Body of pancreas (tissue), 4 donors: ENCODE measurements around the gene SEC14L1. TPM values are rescaled to one million over a fixed set of nuclear protein-coding genes. Genes with fewer than 3 reads are reported as not detected.

Experiments
- ATAC-seq: fragments of 150-250 bp; one replicate; pipeline ENCODE4 v1.9.1; 2016
- DNase-seq, 4 donors: peaks; one replicate each; pipeline ENCODE4 v3.0.0-alpha.2; 2019
- H3K27ac ChIP-seq, 4 donors: fragments of 200-600 bp; sonication (generic); 1 replicate in 3 of 4; 2 replicates in 1 of 4; pipeline versions ENCODE4 v1.5.1 to v1.6.1; 2016 to 2019; ENCODE audit warnings: mild to moderate bottlenecking in 1 of 4, mixed read lengths in 1 of 4, moderate library complexity in 1 of 4
- H3K27me3 ChIP-seq, 2 donors: fragments of 200-600 bp; sonication (generic); one replicate each; pipeline ENCODE4 v1.6.0; 2016; ENCODE audit warnings: mild to moderate bottlenecking in 1 of 2
- H3K36me3 ChIP-seq, 2 donors: fragments of 200-600 bp; sonication (generic); replicated peaks in 1 of 2; 2 replicates each; pipeline ENCODE4 v1.5.1; 2016; ENCODE audit warnings: low read depth in 2 of 2; ENCODE audit not compliant: insufficient read depth in 1 of 2
- H3K4me1 ChIP-seq: fragments of 200-600 bp; sonication (generic); one replicate; pipeline ENCODE4 v1.6.0; 2016
- H3K4me3 ChIP-seq, 2 donors: fragments of 200-600 bp; sonication (generic); 1 replicate in 1 of 2; 2 replicates in 1 of 2; pipeline ENCODE4 v1.5.1; 2016 to 2019
- H3K9me3 ChIP-seq, 3 donors: fragments of 200-600 bp; sonication (generic); 1 replicate in 2 of 3; 2 replicates in 1 of 3; pipeline ENCODE4 v1.5.1; 2016
- POLR2A ChIP-seq, 3 donors: fragments of 450-650 bp; IDR thresholded peaks; one replicate each; pipeline ENCODE4 v1.6.1; 2016; ENCODE audit warnings: antibody characterized with exemption in 3 of 3, mild to moderate bottlenecking in 2 of 3
- WGBS, 2 donors: methylation state at CpG; one replicate each; pipeline ENCODE4 v1.1.5; 2017; 5-methylcytosine and 5-hydroxymethylcytosine counted together
- intact Hi-C: fragments of 100-400 bp; cut with DNase I; formaldehyde crosslinking; loops from one replicate; pipeline ENCODE4 v1.15.1; 2023
- total RNA-seq, 2 donors: library from RNA; depleted of rRNA; stranded (reverse); fragments of >200 nt; gene quantifications; one replicate each; pipeline ENCODE4 v1.1.0, GENCODE V29; 2016
- TF ChIP-seq, protein P1 (sequence below), 7 experiments: fragments of 450-650 bp in 4 of 7; fragments of 200-600 bp in 3 of 7; sonication (generic) in 3 of 7; IDR thresholded peaks; one replicate each; pipeline ENCODE4 v1.5.1; 2016 to 2019; ENCODE audit warnings: antibody characterized with exemption in 7 of 7

SEC14L1 gene
- total RNA-seq, 2 donors from 2014 or later = 22.1 to 36.8 TPM

DNA sequence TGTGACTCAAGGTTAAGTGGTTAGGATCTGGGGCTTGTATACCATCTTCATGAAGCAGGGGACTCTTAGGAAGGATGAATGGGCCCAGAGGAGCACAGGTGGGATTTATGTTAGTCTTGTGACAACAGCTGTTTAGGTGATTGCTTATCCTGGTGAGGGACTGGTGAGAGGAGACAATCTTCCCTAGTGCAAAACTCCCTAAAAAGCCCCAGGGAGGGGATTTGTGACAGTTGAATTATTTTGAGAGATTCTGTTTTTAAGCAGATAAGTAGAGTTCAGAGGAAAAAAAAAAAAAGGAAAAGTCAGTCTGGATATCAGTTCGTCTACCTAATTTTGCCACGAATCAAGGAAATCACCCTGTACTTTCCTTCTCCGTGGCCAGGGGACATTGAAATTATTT lies 35.1 kb upstream of the SEC14L1 start:
- Histone ChIP-seq H3K36me3 (no peaks in the 10 kb centered on the region), H3K9me3 (no peaks in the 10 kb centered on the region), H3K4me1 (no peaks in the 10 kb centered on the region), H3K27me3 (no peaks in the 10 kb centered on the region), H3K4me3 (no peak overlapping the region), H3K27ac (no peak overlapping the region)
- intact Hi-C loops = no loop called here
- no peak for TF ChIP-seq POLR2A (IDR thresholded peaks at IDR 0.05)
- TF ChIP-seq, protein P1, sequence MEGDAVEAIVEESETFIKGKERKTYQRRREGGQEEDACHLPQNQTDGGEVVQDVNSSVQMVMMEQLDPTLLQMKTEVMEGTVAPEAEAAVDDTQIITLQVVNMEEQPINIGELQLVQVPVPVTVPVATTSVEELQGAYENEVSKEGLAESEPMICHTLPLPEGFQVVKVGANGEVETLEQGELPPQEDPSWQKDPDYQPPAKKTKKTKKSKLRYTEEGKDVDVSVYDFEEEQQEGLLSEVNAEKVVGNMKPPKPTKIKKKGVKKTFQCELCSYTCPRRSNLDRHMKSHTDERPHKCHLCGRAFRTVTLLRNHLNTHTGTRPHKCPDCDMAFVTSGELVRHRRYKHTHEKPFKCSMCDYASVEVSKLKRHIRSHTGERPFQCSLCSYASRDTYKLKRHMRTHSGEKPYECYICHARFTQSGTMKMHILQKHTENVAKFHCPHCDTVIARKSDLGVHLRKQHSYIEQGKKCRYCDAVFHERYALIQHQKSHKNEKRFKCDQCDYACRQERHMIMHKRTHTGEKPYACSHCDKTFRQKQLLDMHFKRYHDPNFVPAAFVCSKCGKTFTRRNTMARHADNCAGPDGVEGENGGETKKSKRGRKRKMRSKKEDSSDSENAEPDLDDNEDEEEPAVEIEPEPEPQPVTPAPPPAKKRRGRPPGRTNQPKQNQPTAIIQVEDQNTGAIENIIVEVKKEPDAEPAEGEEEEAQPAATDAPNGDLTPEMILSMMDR (IDR thresholded peaks at IDR 0.05) = no peak
- DNase-seq (no peak), ATAC-seq (no peak)
- 89 to 97% methylated on average over 3 of the region's 3 CpGs for WGBS, 2 donors

DNA sequence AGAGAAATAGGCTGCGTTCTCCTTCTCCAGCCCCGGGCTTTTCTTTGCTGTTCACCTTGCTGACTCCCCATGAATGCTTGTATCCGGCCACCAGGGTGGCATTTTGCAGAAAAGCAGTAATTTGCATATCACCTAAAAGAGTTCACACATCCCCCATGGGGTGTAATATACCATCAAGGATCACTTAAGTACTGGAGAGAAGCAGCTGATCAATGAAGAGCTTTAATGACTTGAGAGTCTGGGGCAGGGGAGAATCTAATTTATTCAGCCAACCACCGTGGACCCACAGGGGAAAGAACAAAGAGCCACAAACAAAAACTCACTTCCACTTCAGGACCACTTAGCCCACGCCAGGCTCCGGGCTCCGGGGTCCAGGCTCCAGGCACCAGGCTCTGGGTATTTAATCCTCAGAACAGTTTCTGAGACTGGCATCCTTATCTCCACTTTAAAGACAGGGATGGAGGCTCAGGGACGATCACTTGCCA lies 33.9 kb upstream of the SEC14L1 start:
- no peak overlapping the region for H3K4me3 ChIP-seq
- ATAC-seq (no peak), DNase-seq (no peak)
- TF ChIP-seq POLR2A (IDR thresholded peaks at IDR 0.05) = no peak
- TF ChIP-seq, protein P1 (IDR thresholded peaks at IDR 0.05) = no peak
- H3K4me1 ChIP-seq = no peaks in the 10 kb centered on the region
- no peaks in the 10 kb centered on the region for H3K9me3 ChIP-seq
- intact Hi-C loops = no loop called here
- H3K27me3 ChIP-seq = no peaks in the 10 kb centered on the region
- 69 to 74% methylated on average over 8 of the region's 8 CpGs for WGBS, 2 donors
- no peak overlapping the region for H3K27ac ChIP-seq
- H3K36me3 ChIP-seq = no peaks in the 10 kb centered on the region

DNA sequence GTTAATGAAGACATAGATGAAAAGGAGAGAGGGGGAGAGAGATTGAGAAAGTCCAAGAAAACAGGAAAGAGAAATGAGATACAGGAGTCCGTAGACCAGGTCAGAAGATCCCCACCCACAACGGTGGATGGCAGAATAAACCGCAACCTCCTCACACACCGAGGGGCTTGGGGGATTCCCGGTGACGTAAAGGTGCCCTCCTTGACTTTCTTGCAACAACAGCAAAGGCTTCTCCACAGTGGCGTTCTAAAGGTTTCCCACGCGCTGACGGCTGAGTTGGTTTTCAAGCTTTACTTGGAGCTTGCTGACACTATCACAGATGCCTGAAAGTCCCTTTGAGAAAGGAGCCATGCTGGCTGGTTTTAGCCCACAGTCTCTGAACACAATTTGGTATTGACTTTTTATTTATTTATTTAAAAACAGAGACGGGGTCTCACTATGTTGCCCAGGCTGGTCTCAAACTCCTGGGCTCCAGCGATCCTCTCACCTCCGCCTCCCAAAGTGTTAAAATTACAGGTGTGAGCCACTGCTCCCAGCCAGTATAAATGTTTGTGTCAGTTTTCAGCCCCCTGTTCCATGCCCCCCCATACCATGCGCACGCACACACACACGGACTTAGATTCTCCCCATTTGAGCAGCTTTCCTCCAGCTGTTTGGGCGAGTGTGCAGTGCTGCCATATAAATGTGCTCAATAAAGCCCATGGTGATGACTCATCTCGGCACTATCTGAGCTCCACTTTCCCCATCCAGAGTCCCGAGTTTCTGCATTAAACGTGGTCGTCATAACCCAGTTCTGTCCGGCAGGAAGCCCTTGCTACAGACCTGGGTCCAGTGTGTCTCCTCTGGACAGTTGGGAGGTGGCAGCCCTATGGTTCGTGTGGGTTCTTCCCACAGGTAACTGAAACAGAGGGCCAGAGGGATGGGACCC lies 33.0 kb upstream of the SEC14L1 start:
- H3K36me3 ChIP-seq = no peaks in the 10 kb centered on the region
- no peaks in the 10 kb centered on the region for H3K4me1 ChIP-seq
- TF ChIP-seq, protein P1 (IDR thresholded peaks at IDR 0.05) = no peak
- TF ChIP-seq POLR2A (IDR thresholded peaks at IDR 0.05) = no peak
- 89 to 95% methylated on average over 23 of the region's 23 CpGs for WGBS, 2 donors
- no peak overlapping the region for H3K27ac ChIP-seq
- H3K4me3 ChIP-seq = no peak overlapping the region
- no peaks in the 10 kb centered on the region for H3K9me3 ChIP-seq
- intact Hi-C loops = no loop called here
- ATAC-seq (no peak), DNase-seq (no peak)
- no peaks in the 10 kb centered on the region for H3K27me3 ChIP-seq

DNA sequence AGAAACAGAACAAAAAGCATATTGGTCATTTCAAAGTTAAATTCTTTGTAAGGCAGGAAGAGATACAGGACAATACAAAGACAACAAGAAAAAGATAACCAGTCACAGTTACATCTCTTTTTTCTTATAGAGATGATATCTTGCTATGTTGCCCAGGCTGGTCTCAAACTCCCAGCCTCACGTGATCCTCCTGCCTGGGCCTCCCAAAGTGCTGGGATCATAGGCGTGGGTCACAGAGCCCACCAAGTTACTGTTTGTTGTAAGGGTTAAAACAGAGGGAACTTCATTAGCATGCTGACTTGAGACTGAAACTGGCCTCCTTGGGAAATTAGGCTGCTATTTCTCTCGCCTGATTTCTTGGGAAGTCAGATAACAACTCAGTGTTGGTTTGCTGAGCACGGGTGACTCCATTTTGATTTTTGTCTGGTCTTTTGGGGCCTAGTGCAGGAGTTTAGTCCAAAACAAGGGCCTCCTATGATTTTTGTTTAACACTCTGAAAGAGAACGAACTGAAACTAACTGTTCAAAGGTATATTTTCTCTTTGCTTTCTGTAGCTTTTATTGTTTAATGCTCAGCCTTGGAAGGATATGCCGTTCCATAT lies 31.5 kb upstream of the SEC14L1 start:
- Histone ChIP-seq H3K36me3 (no peaks in the 10 kb centered on the region), H3K27ac (peak overlapping the region in 2 of 4 donors; percentile 14 to 42), H3K27me3 (no peaks in the 10 kb centered on the region), H3K4me3 (no peak overlapping the region), H3K9me3 (no peaks in the 10 kb centered on the region), H3K4me1 (no peaks in the 10 kb centered on the region)
- no peak for DNase-seq
- intact Hi-C loops = no loop called here
- ATAC-seq = no peak
- 80 to 90% methylated on average over 6 of the region's 6 CpGs for WGBS, 2 donors
- no peak for TF ChIP-seq POLR2A (IDR thresholded peaks at IDR 0.05)
- TF ChIP-seq, protein P1 (IDR thresholded peaks at IDR 0.05) = no peak
